ENCODE data around the gene RAB11FIP4.

DNA sequence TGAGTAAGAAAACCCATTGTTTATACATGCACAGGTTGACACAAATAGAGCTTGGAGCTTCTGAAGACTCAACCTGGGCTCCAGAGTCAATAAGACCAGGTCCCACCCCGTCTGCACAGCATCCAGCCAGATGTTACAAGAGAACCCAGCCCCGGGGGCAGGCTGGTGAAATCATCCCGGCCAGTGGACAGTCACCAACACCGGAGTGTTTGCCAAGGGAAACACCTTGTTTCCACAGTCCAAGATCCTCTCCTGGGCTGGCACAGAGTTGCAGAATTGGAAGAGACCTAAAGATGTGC, 90.3 kb downstream of the RAB11FIP4 start:
- TF ChIP-seq POLR2A (IDR thresholded peaks at IDR 0.05; ENCODE audit: low read depth, low read length) (no peak), POLR2AphosphoS5 (IDR thresholded peaks at IDR 0.05; ENCODE audit: low read depth, low read length) (no peak)
